Subcutaneous adipose tissue (tissue), 4 donors: ENCODE data around the gene DAPP1. TPM values are rescaled to one million over a fixed set of nuclear protein-coding genes. Genes with fewer than 3 reads are reported as not detected.

Experiments
- CTCF ChIP-seq: fragments of 450-650 bp; IDR thresholded peaks from one replicate; pipeline ENCODE4 v1.5.1; 2016; ENCODE audit warnings: low read depth, mild to moderate bottlenecking, control low read depth, antibody characterized with exemption, moderate library complexity
- total RNA-seq, 4 donors: library from RNA; depleted of rRNA; stranded (reverse); fragments of >200 nt; gene quantifications; one replicate each; pipeline ENCODE4 v1.1.0, GENCODE V29; 2016

DAPP1 gene
- 10 to 100 TPM in 1 of 4 donors, 1 to 10 TPM in 2, under 1 TPM in 1; 0.57 to 28.0 (median 4.1) TPM for total RNA-seq

- TF ChIP-seq CTCF, result no peak
Measured at GRCh38 chr4:99816545-99817308, at the start of gene DAPP1. Gene DAPP1 (plus strand): TSS chr4:99816827. CDS start chr4:99816914, 87 bp downstream.

- no peak for TF ChIP-seq CTCF
Measured at GRCh38 chr4:99783940-99784339, 32.7 kb upstream of the DAPP1 start.

GRCh38 chr4:99784842-99785241, 31.8 kb upstream of the DAPP1 start:
- TF ChIP-seq CTCF, result no peak

GRCh38 chr4:99790796-99791617, 25.6 kb upstream of the DAPP1 start:
- no peak for TF ChIP-seq CTCF

GRCh38 chr4:99800332-99801004, 16.2 kb upstream of the DAPP1 start:
- no peak for TF ChIP-seq CTCF

- no peak for TF ChIP-seq CTCF
Measured at GRCh38 chr4:99801005-99801699, 15.5 kb upstream of the DAPP1 start.
